ENCODE data around the gene PLOD3. TPM values are rescaled to one million over a fixed set of nuclear protein-coding genes. Genes with fewer than 3 reads are reported as not detected.
"Not testable (repeated sequence)": the region's sequence is repeated elsewhere in the genome, so short reads cannot be mapped to it uniquely, and the experiment has no call there.

Gene PLOD3
- 165 TPM for total RNA-seq

GRCh38 chr7:101217388-101218235 lies at the start of gene PLOD3, which contains the start of gene ZNHIT1:
Gene PLOD3 (minus strand): TSS chr7:101217581. CDS start chr7:101217274, 307 bp downstream.
Gene ZNHIT1 (plus strand): TSS chr7:101218165. CDS start chr7:101218196, 31 bp downstream.
- peak; percentile 84 to 98 for DNase-seq (ENCODE audit: low spot score in 2 of 2)
- H3K27me3 ChIP-seq = no peaks in the 10 kb centered on the region
- peak within 1 kb of the TSS; percentile 72 to 78 for H3K4me3 ChIP-seq
- H3K9me3 ChIP-seq = no peaks in the 10 kb centered on the region
- TF ChIP-seq, protein P1, sequence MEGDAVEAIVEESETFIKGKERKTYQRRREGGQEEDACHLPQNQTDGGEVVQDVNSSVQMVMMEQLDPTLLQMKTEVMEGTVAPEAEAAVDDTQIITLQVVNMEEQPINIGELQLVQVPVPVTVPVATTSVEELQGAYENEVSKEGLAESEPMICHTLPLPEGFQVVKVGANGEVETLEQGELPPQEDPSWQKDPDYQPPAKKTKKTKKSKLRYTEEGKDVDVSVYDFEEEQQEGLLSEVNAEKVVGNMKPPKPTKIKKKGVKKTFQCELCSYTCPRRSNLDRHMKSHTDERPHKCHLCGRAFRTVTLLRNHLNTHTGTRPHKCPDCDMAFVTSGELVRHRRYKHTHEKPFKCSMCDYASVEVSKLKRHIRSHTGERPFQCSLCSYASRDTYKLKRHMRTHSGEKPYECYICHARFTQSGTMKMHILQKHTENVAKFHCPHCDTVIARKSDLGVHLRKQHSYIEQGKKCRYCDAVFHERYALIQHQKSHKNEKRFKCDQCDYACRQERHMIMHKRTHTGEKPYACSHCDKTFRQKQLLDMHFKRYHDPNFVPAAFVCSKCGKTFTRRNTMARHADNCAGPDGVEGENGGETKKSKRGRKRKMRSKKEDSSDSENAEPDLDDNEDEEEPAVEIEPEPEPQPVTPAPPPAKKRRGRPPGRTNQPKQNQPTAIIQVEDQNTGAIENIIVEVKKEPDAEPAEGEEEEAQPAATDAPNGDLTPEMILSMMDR (IDR thresholded peaks at IDR 0.05) = no peak
- H3K4me1 ChIP-seq = peaks cover 9 to 18% of the 10 kb centered on the region in 2 donors
- H3K27ac ChIP-seq = peak within 1 kb of the TSS; percentile 55 to 78
- intact Hi-C loops (cut with DNase I) = loop anchor here (1.0 to 5.0 kb wide), 5 partner anchors 27 to 1215 kb away; partner anchors contain the start of genes AP1S1, ORAI2 and UFSP1
- H3K36me3 ChIP-seq = peaks cover 10 to 23% of the 10 kb centered on the region in 2 donors

DNA sequence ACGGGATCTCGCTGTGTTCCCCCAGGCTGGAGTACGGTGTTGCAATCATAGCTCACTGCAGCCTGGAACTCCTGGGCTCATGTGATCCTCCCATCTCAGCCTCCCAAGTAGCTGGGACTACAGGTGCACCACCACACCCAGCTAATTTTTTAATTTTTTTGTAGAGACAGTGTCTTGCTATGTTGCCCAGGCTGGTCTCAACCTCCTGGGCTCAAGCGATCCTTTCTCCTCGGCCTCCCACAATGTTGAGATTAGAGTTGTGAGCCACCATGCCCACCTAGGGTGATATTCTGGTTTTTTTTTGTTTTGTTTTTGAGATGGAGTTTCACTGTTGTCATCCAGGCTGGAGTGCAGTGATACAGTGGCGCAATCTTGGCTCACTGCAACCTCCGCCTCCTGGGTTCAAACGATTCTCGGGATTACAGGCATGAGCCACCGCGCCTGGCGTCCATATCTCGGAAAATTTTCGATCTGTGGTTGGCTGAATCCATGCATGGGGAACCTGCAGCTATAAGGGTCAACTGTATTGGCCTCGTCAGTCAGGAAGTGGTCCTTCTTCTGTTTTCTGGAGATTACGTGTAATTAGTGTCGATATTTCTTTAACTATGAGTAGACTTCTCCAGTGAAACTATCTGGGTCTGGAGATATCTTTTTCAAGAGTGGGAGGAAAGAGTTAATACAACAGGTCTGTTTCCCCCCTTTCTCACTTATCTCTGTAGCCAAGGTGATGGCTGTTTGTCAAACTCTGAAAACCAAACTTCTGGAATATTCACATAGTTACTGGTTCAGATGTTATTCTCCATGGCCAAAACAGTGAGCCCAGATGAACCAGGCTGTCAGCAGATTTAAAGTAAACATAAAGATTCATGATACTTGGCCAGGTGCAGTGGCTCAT lies 48.5 kb upstream of the PLOD3 start:
- intact Hi-C loops (cut with DNase I) = no loop called here
- DNase-seq (ENCODE audit: low spot score in 2 of 2) = no peak
- Histone ChIP-seq H3K27me3 (no peaks in the 10 kb centered on the region), H3K4me3 (no peak overlapping the region), H3K27ac (no peak overlapping the region), H3K36me3 (no peaks in the 10 kb centered on the region), H3K9me3 (no peaks in the 10 kb centered on the region), H3K4me1 (no peaks in the 10 kb centered on the region)
- TF ChIP-seq, protein P1 (IDR thresholded peaks at IDR 0.05) = no peak

GRCh38 chr7:101264102-101264706 lies 46.8 kb upstream of the PLOD3 start:
- H3K27ac ChIP-seq; H3K4me1 ChIP-seq; H3K36me3 ChIP-seq; intact Hi-C loops (cut with DNase I); H3K9me3 ChIP-seq; H3K4me3 ChIP-seq; DNase-seq (ENCODE audit: low spot score in 2 of 2); H3K27me3 ChIP-seq: not testable (repeated sequence)

DNA sequence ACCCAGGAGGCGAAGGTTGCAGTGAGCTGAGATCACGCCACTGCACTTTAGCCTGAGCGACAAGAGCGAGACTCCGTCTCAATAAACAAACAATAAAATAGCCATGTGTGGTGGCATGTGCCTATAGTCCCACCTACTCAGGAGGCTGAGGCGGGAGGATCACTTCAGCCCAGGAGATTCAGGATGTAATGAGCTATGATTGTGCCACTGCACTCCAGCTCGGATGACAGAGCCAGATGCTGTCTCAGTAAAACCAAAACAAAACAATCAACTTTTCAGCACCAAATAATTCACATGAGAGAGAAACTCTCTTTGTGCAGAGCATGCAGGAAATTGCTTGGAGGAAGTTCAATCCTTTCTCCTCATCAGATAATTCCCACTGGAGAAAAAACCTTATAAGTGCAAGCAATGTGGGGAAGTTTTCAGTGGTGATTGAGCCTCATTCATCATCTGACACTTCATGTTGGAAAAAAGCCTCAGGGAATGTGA lies 40.9 kb upstream of the PLOD3 start:
- no peaks in the 10 kb centered on the region for H3K36me3 ChIP-seq
- intact Hi-C loops (cut with DNase I) = no loop called here
- H3K4me3 ChIP-seq = no peak overlapping the region
- H3K9me3 ChIP-seq = no peaks in the 10 kb centered on the region
- H3K27me3 ChIP-seq = no peaks in the 10 kb centered on the region
- H3K4me1 ChIP-seq = no peaks in the 10 kb centered on the region
- H3K27ac ChIP-seq = no peak overlapping the region
- DNase-seq (ENCODE audit: low spot score in 2 of 2) = no peak
- TF ChIP-seq, protein P1 (IDR thresholded peaks at IDR 0.05) = no peak

GRCh38 chr7:101255796-101256195 lies 38.4 kb upstream of the PLOD3 start:
- no peaks in the 10 kb centered on the region for H3K36me3 ChIP-seq
- intact Hi-C loops (cut with DNase I) = no loop called here
- TF ChIP-seq, protein P1 (IDR thresholded peaks at IDR 0.05) = no peak
- peaks cover 5 to 6% of the 10 kb centered on the region in 2 donors for H3K4me1 ChIP-seq
- no peak overlapping the region for H3K4me3 ChIP-seq
- H3K9me3 ChIP-seq = no peaks in the 10 kb centered on the region
- no peaks in the 10 kb centered on the region for H3K27me3 ChIP-seq
- no peak overlapping the region for H3K27ac ChIP-seq
- no peak for DNase-seq (ENCODE audit: low spot score in 2 of 2)

GRCh38 chr7:101253199-101253598 lies 35.8 kb upstream of the PLOD3 start:
- not testable (repeated sequence) for H3K36me3 ChIP-seq
- intact Hi-C loops (cut with DNase I) = loop anchor here (1.0 to 2.0 kb wide), 2 partner anchors 30 to 34 kb away; partner anchors contain the start of gene ZNHIT1
- peak overlapping the region in 1 of 2 donors; percentile 73 for H3K4me3 ChIP-seq

More at GRCh38 chr7:101253199-101253598, 35.8 kb upstream of the PLOD3 start:
- not testable (repeated sequence) for DNase-seq (ENCODE audit: low spot score in 2 of 2); H3K27ac ChIP-seq; H3K27me3 ChIP-seq; H3K9me3 ChIP-seq
- peaks cover 8 to 10% of the 10 kb centered on the region in 2 donors for H3K4me1 ChIP-seq

Data from ascending aorta (tissue), 2 donors.